NCI-H2107 treated with DMSO at 0.1 percent for 48 hours (cell line): ENCODE results near the gene CREB3L2.
"Not testable (repeated sequence)": the region's sequence is repeated elsewhere in the genome, so short reads cannot be mapped to it uniquely, and the experiment has no call there.

Experiments used
- DNase-seq: peaks from one replicate; lab custom pipeline; 2025; ENCODE audit not compliant: unreplicated experiment; lab: John Stamatoyannopoulos, UW

The CREB3L2 gene

GRCh38 chr7:138001529-138002095 is at the start of gene CREB3L2:
TSS of gene CREB3L2 (minus strand) at chr7:138002086. CDS start at chr7:138001705, 381 bp downstream.
- no peak for DNase-seq

- DNase-seq, result no peak
Measured at GRCh38 chr7:138049505-138050116, 47.7 kb upstream of the CREB3L2 start.

GRCh38 chr7:138047907-138048306 is 46.0 kb upstream of the CREB3L2 start:
- DNase-seq, result no peak

GRCh38 chr7:138044897-138045296 is 43.0 kb upstream of the CREB3L2 start:
- DNase-seq, result no peak

GRCh38 chr7:138040063-138040462 is 38.2 kb upstream of the CREB3L2 start:
- DNase-seq, result not testable (repeated sequence)

- DNase-seq, result no peak
Measured at GRCh38 chr7:138036135-138036534, 34.2 kb upstream of the CREB3L2 start.

GRCh38 chr7:138033241-138033640 is 31.4 kb upstream of the CREB3L2 start:
- no peak for DNase-seq

GRCh38 chr7:138032770-138033169 is 30.9 kb upstream of the CREB3L2 start:
- no peak for DNase-seq

- no peak for DNase-seq
Measured at GRCh38 chr7:138032186-138032585, 30.3 kb upstream of the CREB3L2 start.

GRCh38 chr7:138030679-138031351 is 28.9 kb upstream of the CREB3L2 start:
- no peak for DNase-seq

- DNase-seq, result no peak
Measured at GRCh38 chr7:138029941-138030340, 28.1 kb upstream of the CREB3L2 start.

GRCh38 chr7:138029126-138029525 is 27.2 kb upstream of the CREB3L2 start:
- DNase-seq, result no peak

- DNase-seq, result no peak
Measured at GRCh38 chr7:138027100-138027499, 25.2 kb upstream of the CREB3L2 start.

GRCh38 chr7:138025215-138026186 is 23.6 kb upstream of the CREB3L2 start:
- no peak for DNase-seq

GRCh38 chr7:138024765-138025164 is 22.9 kb upstream of the CREB3L2 start:
- DNase-seq, result no peak

GRCh38 chr7:138024343-138024691 is 22.4 kb upstream of the CREB3L2 start:
- DNase-seq, result no peak

GRCh38 chr7:138023618-138024342 is 21.9 kb upstream of the CREB3L2 start:
- DNase-seq, result no peak

- no peak for DNase-seq
Measured at GRCh38 chr7:138021889-138022288, 20.0 kb upstream of the CREB3L2 start.

- DNase-seq, result no peak
Measured at GRCh38 chr7:138017992-138018391, 16.1 kb upstream of the CREB3L2 start.

- DNase-seq, result no peak
Measured at GRCh38 chr7:138015096-138015495, 13.2 kb upstream of the CREB3L2 start.

GRCh38 chr7:138014686-138015085 is 12.8 kb upstream of the CREB3L2 start:
- DNase-seq, result no peak
